Neutrophil (primary cell): ENCODE measurements around the gene FTCD.

Experiments used
- H3K27ac ChIP-seq: fragments of 200-600 bp; sonication (generic); 2 replicates; pipeline ENCODE4 v1.5.1; 2016; ENCODE audit warnings: mild to moderate bottlenecking, moderate library complexity
- H3K27me3 ChIP-seq: fragments of 200-600 bp; sonication (generic); 2 replicates; pipeline ENCODE4 v1.6.0; 2016; ENCODE audit warnings: mild to moderate bottlenecking
- H3K36me3 ChIP-seq: fragments of 200-600 bp; sonication (generic); 2 replicates; pipeline ENCODE4 v1.5.1; 2017
- H3K4me1 ChIP-seq, 2 experiments: fragments of 200-600 bp in 1 of 2; sonication (generic) in 1 of 2; 1 replicate in 1 of 2; 2 replicates in 1 of 2; pipeline versions ENCODE4 v1.5.1 to v1.6.1; 2013 to 2016; ENCODE audit warnings: low read depth in 1 of 2, low read length in 1 of 2, mild to moderate bottlenecking in 1 of 2, moderate library complexity in 1 of 2; ENCODE audit not compliant: control insufficient read depth in 1 of 2, insufficient read depth in 1 of 2
- H3K4me3 ChIP-seq, 2 experiments: fragments of 200-600 bp in 1 of 2; sonication (generic) in 1 of 2; 1 replicate in 1 of 2; 2 replicates in 1 of 2; pipeline ENCODE4 v1.5.1; 2013 to 2016; ENCODE audit warnings: low read depth in 1 of 2, low read length in 1 of 2, mild to moderate bottlenecking in 1 of 2, moderate library complexity in 1 of 2
- H3K9me3 ChIP-seq: fragments of 200-600 bp; sonication (generic); 2 replicates; pipeline ENCODE4 v1.5.1; 2016
- CTCF ChIP-seq: fragments of 200-600 bp; sonication (generic); IDR thresholded peaks from 2 replicates; pipeline ENCODE4 v1.5.1; 2016; ENCODE audit warnings: antibody characterized with exemption

The FTCD gene

GRCh38 chr21:46168238-46168637 lies 12.9 kb upstream of the FTCD start:
- Histone ChIP-seq H3K4me1 (no peaks in the 10 kb centered on the region), H3K27me3 (no peaks in the 10 kb centered on the region), H3K36me3 (no peaks in the 10 kb centered on the region), H3K9me3 (no peaks in the 10 kb centered on the region), H3K27ac (no peak overlapping the region), H3K4me3 (no peak overlapping the region)
- no peak for TF ChIP-seq CTCF

GRCh38 chr21:46165098-46165497 lies 9.7 kb upstream of the FTCD start:
- peaks cover 20% of the 10 kb centered on the region for H3K27me3 ChIP-seq
- no peak for TF ChIP-seq CTCF
- H3K9me3 ChIP-seq, result no peaks in the 10 kb centered on the region
- no peak overlapping the region for H3K27ac ChIP-seq
- H3K36me3 ChIP-seq, result no peaks in the 10 kb centered on the region
- H3K4me1 ChIP-seq, result no peaks in the 10 kb centered on the region
- no peak overlapping the region for H3K4me3 ChIP-seq

- Histone ChIP-seq H3K4me3 (no peak overlapping the region), H3K9me3 (no peaks in the 10 kb centered on the region), H3K36me3 (no peaks in the 10 kb centered on the region), H3K4me1 (no peaks in the 10 kb centered on the region), H3K27me3 (peaks cover 20% of the 10 kb centered on the region), H3K27ac (no peak overlapping the region)
- TF ChIP-seq CTCF, result no peak
These were observed 8.0 kb upstream of the FTCD start for GRCh38 chr21:46163380-46163779.

- Histone ChIP-seq H3K27ac (no peak overlapping the region), H3K4me3 (no peak overlapping the region), H3K9me3 (no peaks in the 10 kb centered on the region), H3K4me1 (no peaks in the 10 kb centered on the region), H3K36me3 (no peaks in the 10 kb centered on the region), H3K27me3 (peaks cover 20% of the 10 kb centered on the region)
- TF ChIP-seq CTCF, result no peak
These were observed 6.5 kb upstream of the FTCD start for GRCh38 chr21:46161633-46162592.

GRCh38 chr21:46160907-46161632 lies 5.7 kb upstream of the FTCD start:
- Histone ChIP-seq H3K4me3 (no peak overlapping the region), H3K36me3 (no peaks in the 10 kb centered on the region), H3K9me3 (no peaks in the 10 kb centered on the region), H3K27me3 (peaks cover 20% of the 10 kb centered on the region), H3K27ac (no peak overlapping the region), H3K4me1 (no peaks in the 10 kb centered on the region)
- no peak for TF ChIP-seq CTCF
